A549 treated with AZD9567 at 1 μM for 4 hours (cell line): ENCODE results near the gene CTSD. TPM values are rescaled to one million over a fixed set of nuclear protein-coding genes. Genes with fewer than 3 reads are reported as not detected.

Experiments
- total RNA-seq: library from RNA; stranded (reverse); fragments of 200-300 nt; extraction: Qiagen RNA extraction; gene quantifications from 5 replicates; pipeline ENCODE4 v1.2.3, GENCODE V29; 2022; ENCODE audit not compliant: insufficient read depth

CTSD gene
- total RNA-seq = 459 to 545 TPM (median 470 TPM) in 5 replicates

DNA sequence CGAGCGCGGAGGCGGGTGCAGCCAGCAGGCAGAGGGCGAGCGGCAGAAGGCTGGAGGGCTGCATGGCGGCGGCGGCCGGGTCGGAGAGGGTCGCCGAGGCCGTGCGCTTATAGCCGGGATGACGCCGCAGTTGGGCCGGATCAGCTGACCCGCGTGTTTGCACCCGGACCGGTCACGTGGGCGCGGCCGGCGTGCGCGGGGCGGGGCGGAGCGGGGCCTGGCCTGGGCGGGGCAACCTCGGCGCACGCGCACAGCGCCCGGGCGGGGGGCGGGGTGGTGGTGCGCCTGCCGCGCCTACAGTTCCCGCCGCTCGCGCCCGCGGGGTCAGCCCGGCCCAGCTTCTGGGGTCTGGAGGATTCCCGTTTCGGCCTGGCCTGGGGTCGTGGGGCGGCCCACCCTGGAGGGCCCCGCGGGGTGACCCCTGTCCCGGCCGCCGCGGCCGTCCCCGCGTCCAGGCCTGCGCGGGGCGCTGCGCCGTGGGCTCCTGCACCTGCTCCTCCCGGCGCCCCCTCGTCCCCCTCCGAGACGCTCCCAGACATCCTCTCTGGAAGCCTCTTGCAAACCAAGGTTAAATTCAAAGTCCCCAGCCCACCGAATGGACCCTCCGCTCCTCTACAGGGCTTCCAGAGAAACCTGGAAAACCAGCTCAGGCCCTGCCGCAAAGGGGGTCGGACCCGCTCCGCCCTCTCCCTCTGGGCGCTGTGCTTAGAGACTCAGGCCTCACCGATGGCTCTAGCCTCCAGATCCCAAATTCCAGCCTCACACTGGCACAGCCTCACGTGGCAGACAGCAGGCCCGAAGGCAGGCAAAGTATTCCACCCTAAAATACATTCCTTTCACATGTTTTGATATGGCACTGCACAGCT is at the start of gene CTSD:
TSS of gene CTSD (minus strand) at position 132 of the 866 bp plus-strand sequence. CDS start at position 64, 68 bp downstream.

DNA sequence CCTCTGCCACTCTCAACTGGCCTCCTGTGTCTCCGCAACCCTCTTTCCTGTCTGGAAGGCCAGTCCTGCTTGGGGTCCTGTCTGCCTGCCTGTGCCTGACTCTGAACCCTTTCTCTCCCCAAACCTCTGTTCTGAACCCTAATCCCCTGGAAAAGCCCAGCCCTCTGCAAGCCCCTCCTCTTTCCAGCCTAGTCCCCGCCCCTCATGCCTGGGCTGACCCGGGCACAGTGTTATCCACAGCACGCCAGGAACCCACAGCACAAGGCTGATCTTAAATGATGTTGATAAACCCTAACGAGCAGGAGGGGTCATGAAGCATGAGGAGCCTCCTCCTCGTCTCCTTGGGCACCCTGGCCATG is 13.3 kb downstream of the CTSD start, which contains the start of gene IFITM10:
TSS of gene IFITM10 (minus strand) at position 115 of the 359 bp plus-strand sequence. CDS start 153 bp downstream, outside the sequence.

Other genes starting within 250 kb of the CTSD start
- gene DUSP8, start 191.7 kb downstream of the CTSD start, total RNA-seq = 0.43 to 1.6 TPM (median 0.94 TPM) in 5 replicates
- not detected in 5 replicates for gene KRTAP5-1, start 178.6 kb downstream of the CTSD start, total RNA-seq
- gene KRTAP5-2, start 165.6 kb downstream of the CTSD start, total RNA-seq = not detected in 5 replicates
- gene KRTAP5-3, start 155.5 kb downstream of the CTSD start, total RNA-seq = not detected in 5 replicates
- gene KRTAP5-4, start 141.8 kb downstream of the CTSD start, total RNA-seq = not detected in 5 replicates
- not detected in 5 replicates for gene KRTAP5-5, start 134.2 kb downstream of the CTSD start, total RNA-seq
- gene KRTAP5-6, start 66.7 kb downstream of the CTSD start, total RNA-seq = not detected in 5 replicates
- 0.99 to 1.6 TPM (median 1.5 TPM) in 5 replicates for gene IFITM10, start 13.3 kb downstream of the CTSD start, total RNA-seq
- gene SYT8, start 71.1 kb upstream of the CTSD start, total RNA-seq = 0.10 to 0.33 TPM (median 0.19 TPM) in 4 of 5 replicates, not detected in the other
- 0.26 TPM in 1 of 5 replicates, not detected in the others for gene TNNI2, start 75.1 kb upstream of the CTSD start, total RNA-seq
- gene LSP1, start 89.2 kb upstream of the CTSD start, total RNA-seq = 0.76 to 1.9 TPM (median 1.0 TPM) in 4 of 5 replicates, not detected in the other
- not detected in 5 replicates for gene PRR33, start 128.0 kb upstream of the CTSD start, total RNA-seq
- 0.22 TPM in 1 of 5 replicates, not detected in the others for gene TNNT3, start 155.8 kb upstream of the CTSD start, total RNA-seq
- gene MRPL23, start 183.4 kb upstream of the CTSD start, total RNA-seq = 127 to 156 TPM (median 148 TPM) in 5 replicates
- gene H19, start 233.9 kb upstream of the CTSD start, total RNA-seq = 6.5 to 15.3 TPM (median 13.4 TPM) in 5 replicates